ENCODE data around the gene XCR1.
"Not testable (repeated sequence)": the region's sequence is repeated elsewhere in the genome, so short reads cannot be mapped to it uniquely, and the experiment has no call there.

The XCR1 gene

GRCh38 chr3:46027021-46027705 lies at the start of gene XCR1:
XCR1 (minus strand) TSS chr3:46027483; CDS start chr3:46021947, 5,536 bp downstream.
- no peak for FAIRE-seq

GRCh38 chr3:46076606-46077005 lies 49.3 kb upstream of the XCR1 start:
- FAIRE-seq = no peak

GRCh38 chr3:46075816-46076215 lies 48.5 kb upstream of the XCR1 start:
- FAIRE-seq = no peak

- no peak for FAIRE-seq
These were observed 44.1 kb upstream of the XCR1 start for GRCh38 chr3:46071222-46071858.

GRCh38 chr3:46070595-46071093 lies 43.4 kb upstream of the XCR1 start:
- no peak for FAIRE-seq

GRCh38 chr3:46068501-46068900 lies 41.2 kb upstream of the XCR1 start:
- FAIRE-seq = no peak

GRCh38 chr3:46067401-46067800 lies 40.1 kb upstream of the XCR1 start:
- FAIRE-seq = no peak

- no peak for FAIRE-seq
These were observed 38.5 kb upstream of the XCR1 start for GRCh38 chr3:46065750-46066256.

GRCh38 chr3:46065294-46065705 lies 38.0 kb upstream of the XCR1 start:
- no peak for FAIRE-seq

- FAIRE-seq = no peak
These were observed 35.4 kb upstream of the XCR1 start for GRCh38 chr3:46062679-46063078.

GRCh38 chr3:46061887-46062286 lies 34.6 kb upstream of the XCR1 start:
- no peak for FAIRE-seq

GRCh38 chr3:46061108-46061720 lies 33.9 kb upstream of the XCR1 start:
- no peak for FAIRE-seq

- FAIRE-seq = no peak
These were observed 33.3 kb upstream of the XCR1 start for GRCh38 chr3:46060551-46060950.

GRCh38 chr3:46059432-46059831 lies 32.1 kb upstream of the XCR1 start:
- no peak for FAIRE-seq

- no peak for FAIRE-seq
These were observed 31.7 kb upstream of the XCR1 start for GRCh38 chr3:46058981-46059380.

- no peak for FAIRE-seq
These were observed 30.4 kb upstream of the XCR1 start for GRCh38 chr3:46057716-46058115.

- FAIRE-seq = no peak
These were observed 29.4 kb upstream of the XCR1 start for GRCh38 chr3:46056686-46057085.

- not testable (repeated sequence) for FAIRE-seq
These were observed 26.7 kb upstream of the XCR1 start for GRCh38 chr3:46053761-46054515.

- not testable (repeated sequence) for FAIRE-seq
These were observed 26.0 kb upstream of the XCR1 start for GRCh38 chr3:46053265-46053664.

GRCh38 chr3:46052531-46052930 lies 25.2 kb upstream of the XCR1 start:
- no peak for FAIRE-seq

- no peak for FAIRE-seq
These were observed 21.8 kb upstream of the XCR1 start for GRCh38 chr3:46049093-46049492.

- FAIRE-seq = not testable (repeated sequence)
These were observed 18.9 kb upstream of the XCR1 start for GRCh38 chr3:46046231-46046630.

GRCh38 chr3:46038916-46039315 lies 11.6 kb upstream of the XCR1 start:
- no peak for FAIRE-seq

All from colon (tissue), 2 donors.